Ovary (tissue), 9 donors: ENCODE results near the gene HFE. TPM values are rescaled to one million over a fixed set of nuclear protein-coding genes. Genes with fewer than 3 reads are reported as not detected.
A peak's percentile ranks its signal among the peaks of the same experiment; 100 is the strongest.
"Not testable (repeated sequence)": the region's sequence is repeated elsewhere in the genome, so short reads cannot be mapped to it uniquely, and the experiment has no call there.

Source experiments
- DNase-seq, 5 donors: peaks; one replicate each; pipeline ENCODE4 v3.0.0-alpha.2; 2019 to 2020
- H3K27ac ChIP-seq, 2 donors: fragments of 200-600 bp; one replicate each; pipeline versions ENCODE4 v1.5.1 to v1.8.0; 2019 to 2022
- H3K27me3 ChIP-seq: fragments of 200-600 bp; one replicate; pipeline ENCODE4 v1.8.0; 2022
- H3K36me3 ChIP-seq: fragments of 200-600 bp; sonication (generic); one replicate; pipeline ENCODE4 v1.5.1; 2019
- H3K4me1 ChIP-seq: one replicate; pipeline ENCODE4 v1.8.1; 2013; ENCODE audit warnings: mild to moderate bottlenecking, moderate library complexity; ENCODE audit not compliant: insufficient read depth
- H3K4me3 ChIP-seq: fragments of 200-600 bp; sonication (generic); one replicate; pipeline ENCODE4 v1.5.1; 2017
- H3K9me3 ChIP-seq, 2 donors: fragments of 200-600 bp in 1 of 2; sonication (generic) in 1 of 2; one replicate each; pipeline versions ENCODE4 v1.5.1 to v1.8.1; 2013 to 2019; ENCODE audit warnings: mild to moderate bottlenecking in 1 of 2, moderate library complexity in 1 of 2
- EP300 ChIP-seq: sonication (generic); formaldehyde crosslinking; IDR thresholded peaks from one replicate; pipeline ENCODE4 v1.6.1; 2017; ENCODE audit warnings: antibody characterized with exemption
- POLR2A ChIP-seq: fragments of 450-650 bp; IDR thresholded peaks from one replicate; pipeline ENCODE4 v1.6.1; 2017; ENCODE audit warnings: antibody characterized with exemption, mild to moderate bottlenecking, moderate library complexity
- WGBS, 3 donors: extraction: QIAGEN DNeasy Blood & Tissue Kit in 1 of 3; methylation state at CpG; one replicate each; pipeline versions ENCODE4 v1.1.5 to v1.1.7; 2013 to 2017; 5-methylcytosine and 5-hydroxymethylcytosine counted together
- intact Hi-C, 4 donors: fragments of 100-400 bp; cut with DNase I; formaldehyde crosslinking; loops; one replicate each; pipeline versions ENCODE4 v1.11.0 to v1.15.1; 2022 to 2023
- polyA plus RNA-seq, 2 donors: library from polyadenylated mRNA; stranded (reverse); fragments of 200-250 nt in 1 of 2; fragments of 350-450 nt in 1 of 2; fragmentation: Illumina TruSeq in 1 of 2; extraction: RNeasy Lipid Tissue Mini Kit (QIAGEN cat#74804) in 1 of 2; gene quantifications; one replicate each; pipeline ENCODE4 v1.2.3, GENCODE V29; 2013 to 2014
- total RNA-seq, 7 donors: library from RNA; depleted of rRNA in 2 of 7; stranded (reverse); fragments of >200 nt in 2 of 7; fragmentation: NEBNext Ultra II Directional in 3 of 7; extraction: Animal tissue kit (Norgen Biotek cat#: 25700) in 3 of 7; gene quantifications; one replicate each; pipeline versions ENCODE4 v1.1.0 to v1.2.4, GENCODE V29; 2016 to 2023
- TF ChIP-seq, protein P1 (sequence below), 3 donors: fragments of 450-650 bp in 2 of 3; fragments of 200-600 bp in 1 of 3; IDR thresholded peaks; one replicate each; pipeline versions ENCODE4 v1.5.1 to v1.8.0; 2016 to 2022; ENCODE audit warnings: antibody characterized with exemption in 3 of 3, mild to moderate bottlenecking in 1 of 3
- donor health status: DM: no; HTN: no; CAD: no; lungs with moderate emphysema.
- donor health status: DM: no; HTN: no; CAD: no.
- donor health status: Bipolar disorder and iron deficiency.
- donor health status: DM: yes; HTN: yes; CAD: no.
- donor health status: DM: no; HTN: no; CAD: no.
- donor health status: DM: yes; HTN: yes; CAD: no.

The HFE gene
- total and polyA plus RNA-seq, 9 donors = 3.6 to 25.8 (median 7.4) TPM

DNA sequence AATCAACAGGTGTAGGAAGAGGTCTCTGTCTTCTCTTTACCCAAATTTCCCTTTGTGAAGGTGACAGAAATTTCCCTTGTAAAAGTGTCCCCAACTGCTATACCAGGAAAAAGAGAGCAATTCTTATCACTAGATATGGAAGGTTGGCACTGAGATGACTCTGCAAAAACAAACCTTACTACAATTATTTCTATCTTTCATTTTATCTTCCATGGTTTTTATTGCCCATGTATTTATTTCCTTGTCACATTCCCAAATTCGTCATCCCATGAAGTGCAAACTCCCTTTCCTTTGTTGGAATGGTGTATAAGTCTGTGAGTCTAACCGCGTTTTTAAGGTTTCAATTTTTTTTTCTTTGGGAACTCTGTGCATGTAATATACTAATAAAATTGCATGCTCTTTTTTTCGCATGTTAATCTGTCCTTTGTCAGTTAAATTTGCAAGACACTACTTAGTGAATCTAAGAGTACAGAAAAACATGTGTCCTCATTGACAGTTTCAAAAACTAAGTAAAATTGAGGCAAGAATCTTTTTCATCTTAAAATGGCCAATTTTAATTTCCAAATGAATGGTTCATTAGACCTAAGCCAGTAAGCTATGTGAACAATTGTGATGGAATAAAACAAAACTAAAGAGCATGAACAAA is 35.4 kb upstream of the HFE start:
- no peak overlapping the region for H3K4me3 ChIP-seq
- no peak for TF ChIP-seq EP300
- TF ChIP-seq, protein P1, sequence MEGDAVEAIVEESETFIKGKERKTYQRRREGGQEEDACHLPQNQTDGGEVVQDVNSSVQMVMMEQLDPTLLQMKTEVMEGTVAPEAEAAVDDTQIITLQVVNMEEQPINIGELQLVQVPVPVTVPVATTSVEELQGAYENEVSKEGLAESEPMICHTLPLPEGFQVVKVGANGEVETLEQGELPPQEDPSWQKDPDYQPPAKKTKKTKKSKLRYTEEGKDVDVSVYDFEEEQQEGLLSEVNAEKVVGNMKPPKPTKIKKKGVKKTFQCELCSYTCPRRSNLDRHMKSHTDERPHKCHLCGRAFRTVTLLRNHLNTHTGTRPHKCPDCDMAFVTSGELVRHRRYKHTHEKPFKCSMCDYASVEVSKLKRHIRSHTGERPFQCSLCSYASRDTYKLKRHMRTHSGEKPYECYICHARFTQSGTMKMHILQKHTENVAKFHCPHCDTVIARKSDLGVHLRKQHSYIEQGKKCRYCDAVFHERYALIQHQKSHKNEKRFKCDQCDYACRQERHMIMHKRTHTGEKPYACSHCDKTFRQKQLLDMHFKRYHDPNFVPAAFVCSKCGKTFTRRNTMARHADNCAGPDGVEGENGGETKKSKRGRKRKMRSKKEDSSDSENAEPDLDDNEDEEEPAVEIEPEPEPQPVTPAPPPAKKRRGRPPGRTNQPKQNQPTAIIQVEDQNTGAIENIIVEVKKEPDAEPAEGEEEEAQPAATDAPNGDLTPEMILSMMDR (IDR thresholded peaks at IDR 0.05) = no peak
- TF ChIP-seq POLR2A = no peak
- intact Hi-C loops = loop anchor here in 1 of 4 donors (10.0 kb wide), 1 partner anchor 133 kb away; a partner anchor contains a TSS
- no peak for DNase-seq
- H3K27me3 ChIP-seq = no peaks in the 10 kb centered on the region
- no peaks in the 10 kb centered on the region for H3K9me3 ChIP-seq
- no peaks in the 10 kb centered on the region for H3K36me3 ChIP-seq
- peaks cover 2% of the 10 kb centered on the region for H3K4me1 ChIP-seq
- H3K27ac ChIP-seq = no peak overlapping the region
- WGBS, 3 donors = 92 to 94% (median 92%) methylated on average over 4 of the region's 4 CpGs

DNA sequence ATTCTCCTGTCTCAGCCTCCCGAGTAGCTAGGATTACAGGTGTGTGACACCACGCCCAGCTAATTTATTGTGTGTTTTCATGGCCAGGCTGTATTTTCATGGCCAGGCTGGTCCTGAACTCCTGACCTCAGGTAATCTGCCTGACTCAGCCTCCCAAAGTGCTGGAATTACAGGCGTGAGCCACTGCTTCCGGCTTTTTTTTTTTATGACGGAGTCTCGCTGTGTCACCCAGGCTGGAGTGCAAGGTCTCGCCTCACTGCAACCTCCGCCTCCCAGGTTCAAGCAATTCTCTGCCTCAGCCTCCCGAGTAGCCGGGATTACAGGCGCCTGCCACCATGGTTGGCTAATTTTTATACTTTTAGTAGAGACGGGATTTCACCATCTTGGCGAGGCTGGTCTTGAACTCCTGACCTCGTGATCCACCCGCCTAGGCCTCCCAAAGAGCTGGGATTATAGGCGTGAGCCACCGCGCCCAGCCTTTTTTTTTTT is 34.4 kb upstream of the HFE start:
- H3K36me3 ChIP-seq, H3K4me1 ChIP-seq, DNase-seq, H3K27me3 ChIP-seq, H3K9me3 ChIP-seq, H3K27ac ChIP-seq, H3K4me3 ChIP-seq: not testable (repeated sequence)
- intact Hi-C loops = loop anchor here in 1 of 4 donors (10.0 kb wide), 1 partner anchor 132 kb away; a partner anchor contains a TSS
- 94 to 97% (median 96%) methylated on average over 18 of the region's 18 CpGs for WGBS, 3 donors

DNA sequence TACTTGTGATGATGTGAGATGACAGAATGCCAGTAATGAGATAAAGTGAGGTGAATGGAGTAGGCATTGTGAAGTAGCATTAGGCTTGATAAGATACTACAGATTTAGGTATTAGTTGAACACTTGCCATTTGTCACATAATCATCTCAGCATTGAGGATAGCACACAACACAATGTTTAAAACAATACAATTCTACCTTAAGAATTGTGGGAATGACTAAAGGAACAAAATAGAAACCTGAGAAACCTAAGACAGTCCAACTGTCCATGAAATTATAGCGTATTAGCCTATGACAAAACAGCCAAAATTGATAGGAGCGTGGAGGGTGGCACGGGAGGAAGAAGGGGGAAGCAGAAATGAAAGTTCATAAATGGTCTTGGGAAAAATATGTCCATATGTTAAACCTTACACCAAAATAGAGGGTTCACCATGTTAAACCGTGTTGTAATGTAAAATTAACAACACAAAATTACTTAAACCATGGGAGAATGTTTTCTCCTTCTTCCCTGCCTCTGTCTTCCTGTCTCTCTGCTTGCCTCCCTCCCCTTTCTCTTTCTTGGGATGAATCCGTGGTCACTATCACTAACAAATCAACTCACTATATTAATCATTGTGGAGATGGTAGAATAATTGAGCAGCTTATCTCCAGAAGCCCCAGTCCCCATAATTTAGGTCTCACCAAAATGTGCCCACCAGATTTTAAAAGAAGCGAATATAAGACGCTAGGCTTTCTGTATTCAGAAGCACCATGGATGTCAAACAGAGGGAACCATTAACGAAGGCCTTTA is 33.0 kb upstream of the HFE start:
- Histone ChIP-seq H3K27me3 (no peaks in the 10 kb centered on the region), H3K9me3 (no peaks in the 10 kb centered on the region), H3K4me1 (peaks cover 2% of the 10 kb centered on the region), H3K4me3 (peak overlapping the region; percentile 81), H3K27ac (peak overlapping the region; percentile 78 to 90), H3K36me3 (no peaks in the 10 kb centered on the region)
- no peak for DNase-seq
- 3 to 5% (median 5%) methylated on average over 8 of the region's 8 CpGs for WGBS, 3 donors
- TF ChIP-seq EP300 = no peak
- TF ChIP-seq, protein P1 (IDR thresholded peaks at IDR 0.05) = no peak
- TF ChIP-seq POLR2A = no peak
- intact Hi-C loops = loop anchor here in 1 of 4 donors (10.0 kb wide), 1 partner anchor 131 kb away; a partner anchor contains a TSS

DNA sequence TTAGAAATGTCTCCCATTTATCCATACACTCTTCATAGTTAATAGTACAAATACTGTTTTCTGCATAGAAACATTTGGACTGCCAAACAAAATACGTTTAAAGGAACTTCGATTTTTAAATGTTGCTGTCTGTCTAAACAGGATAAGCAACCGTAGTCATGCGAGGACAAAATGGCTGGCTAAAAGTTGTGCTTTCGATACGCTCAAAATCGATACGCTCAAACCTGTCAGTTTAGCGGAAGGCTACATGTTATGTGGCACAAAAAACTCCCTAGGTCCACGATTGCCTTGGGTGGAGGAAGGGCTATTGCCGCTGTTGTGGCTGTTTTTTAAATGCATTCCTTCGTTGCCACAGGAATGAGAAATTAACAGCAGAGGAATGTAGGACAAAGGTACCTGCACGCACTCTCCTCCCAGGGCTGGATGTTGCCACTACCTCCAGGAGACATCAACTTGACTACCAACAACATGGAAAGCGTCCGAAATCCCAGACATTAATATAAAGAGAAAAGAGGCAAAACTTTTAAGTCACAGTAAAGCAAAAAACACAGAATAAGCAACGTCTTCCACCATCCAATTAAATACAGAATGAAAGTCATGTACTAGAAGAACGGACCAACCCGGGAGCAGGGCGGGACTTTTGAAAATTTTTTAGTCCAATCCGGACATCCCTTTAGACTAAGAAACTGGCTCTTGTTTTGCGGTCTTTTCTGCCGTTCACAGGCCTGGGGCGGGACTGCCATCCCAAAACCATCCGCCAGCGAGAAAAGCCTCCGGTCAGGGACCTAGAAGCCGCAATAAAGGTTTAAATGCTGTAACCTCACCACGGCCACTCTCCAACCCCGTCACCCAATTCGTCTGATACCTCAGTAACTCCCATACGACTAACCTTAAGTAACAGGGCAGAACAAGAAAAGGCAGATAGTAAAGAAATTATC is 32.2 kb upstream of the HFE start:
- no peaks in the 10 kb centered on the region for H3K36me3 ChIP-seq
- H3K4me1 ChIP-seq = peaks cover 2% of the 10 kb centered on the region
- TF ChIP-seq POLR2A (peak; percentile 55), EP300 (no peak)
- TF ChIP-seq, protein P1 (IDR thresholded peaks at IDR 0.05) = peak in 2 of 3 donors; percentile 49 to 62
- H3K4me3 ChIP-seq = peak overlapping the region; percentile 81
- H3K27me3 ChIP-seq = no peaks in the 10 kb centered on the region
- no peaks in the 10 kb centered on the region for H3K9me3 ChIP-seq
- intact Hi-C loops = loop anchor here in 3 of 4 donors (5.0 to 10.0 kb wide), 4 partner anchors 67 to 142 kb away; a partner anchor contains a TSS
- WGBS, 3 donors = 0% methylated on average over 31 of the region's 31 CpGs
- peak; percentile 83 to 92 (median 86) for DNase-seq
- peak overlapping the region; percentile 78 to 90 for H3K27ac ChIP-seq
